GM12872 (cell line): Measurements from ENCODE around the gene APPBP2.

Experiments
- CTCF ChIP-seq: IDR thresholded peaks from 3 replicates; pipeline ENCODE4 v1.5.1; 2011; ENCODE audit warnings: low read depth, mild to moderate bottlenecking, low read length, moderate library complexity; ENCODE audit not compliant: insufficient read depth

APPBP2 gene

GRCh38 chr17:60463157-60463835 is 62.7 kb downstream of the APPBP2 start:
- TF ChIP-seq CTCF = no peak

DNA sequence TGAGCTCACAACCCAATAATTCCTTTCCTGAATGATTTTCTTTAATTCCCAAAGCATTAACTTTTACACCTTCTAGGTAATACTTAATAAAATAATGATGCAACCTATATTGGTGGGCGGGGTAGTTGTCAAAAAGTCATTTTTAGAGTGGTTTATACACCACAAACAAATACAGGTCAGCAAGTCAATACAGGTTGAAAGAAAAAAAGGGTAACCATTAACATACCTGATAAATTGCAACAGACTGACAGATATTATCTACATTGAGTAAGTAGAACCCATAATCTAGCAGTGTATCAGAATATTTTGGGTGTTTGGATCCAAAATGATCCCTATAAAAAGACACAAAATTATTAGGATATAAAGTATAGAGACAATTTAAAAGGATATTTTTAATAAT is 64.5 kb downstream of the APPBP2 start:
- no peak for TF ChIP-seq CTCF

DNA sequence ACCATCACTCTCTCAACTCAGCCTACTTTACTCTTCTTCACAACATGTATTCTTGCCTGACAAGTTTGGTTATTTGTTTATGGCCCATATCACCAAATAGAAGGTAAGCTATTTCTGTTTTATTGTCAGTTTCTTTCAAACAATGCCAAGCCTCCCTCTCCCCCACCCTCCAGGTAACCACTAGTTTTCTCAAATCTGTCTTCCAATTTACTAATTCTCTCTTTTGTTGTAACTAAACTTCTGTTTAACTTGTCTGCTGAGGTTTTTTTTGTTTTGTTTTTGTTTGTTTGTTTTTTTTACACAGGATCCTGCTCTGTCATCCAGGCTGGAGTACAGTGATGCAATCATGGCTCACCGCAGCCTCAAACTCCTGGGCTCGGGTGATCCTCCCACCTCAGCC is 68.9 kb downstream of the APPBP2 start:
- no peak for TF ChIP-seq CTCF

- no peak for TF ChIP-seq CTCF
Observed at GRCh38 chr17:60455378-60455777, 70.7 kb downstream of the APPBP2 start.

DNA sequence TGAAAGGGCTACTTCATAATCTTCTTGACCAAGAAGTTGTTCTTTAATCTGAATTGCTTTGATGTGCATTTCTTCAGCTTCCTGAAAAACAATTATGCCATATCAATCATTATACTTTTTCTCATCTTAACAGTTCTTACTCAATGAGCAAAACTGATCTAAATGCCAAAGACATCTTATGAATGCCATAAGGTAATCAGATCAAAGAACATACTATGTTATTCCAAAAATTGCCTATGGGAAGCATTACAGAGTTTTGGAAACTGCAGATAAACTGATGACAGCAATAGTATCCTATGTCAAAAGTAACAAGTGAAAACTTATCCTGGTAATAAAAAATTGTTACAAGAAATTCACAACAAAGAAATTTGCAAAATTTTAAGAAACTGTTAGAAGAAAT is 74.1 kb downstream of the APPBP2 start:
- TF ChIP-seq CTCF = no peak

- TF ChIP-seq CTCF = no peak
Observed at GRCh38 chr17:60451071-60451470, 75.0 kb downstream of the APPBP2 start.

DNA sequence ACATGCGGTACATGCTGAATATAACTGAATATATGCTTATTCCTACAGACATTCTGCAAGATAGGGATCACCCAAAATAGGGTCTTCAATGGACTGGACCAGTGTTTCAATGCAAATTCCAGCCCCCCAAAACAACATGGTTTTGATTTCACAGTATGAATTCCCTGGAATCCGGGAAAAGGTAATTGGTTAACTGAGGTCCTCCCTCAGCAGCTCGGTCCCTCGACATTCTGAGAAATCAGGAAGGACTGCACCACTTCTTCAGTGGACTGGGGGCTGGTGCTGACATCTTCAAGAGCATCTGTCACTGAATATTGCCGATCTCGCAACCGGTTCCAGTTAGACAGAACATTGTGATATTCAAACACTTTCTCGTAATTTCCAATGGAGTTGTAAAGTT is 78.7 kb downstream of the APPBP2 start:
- no peak for TF ChIP-seq CTCF
